Regular cardiac myocyte (primary cell): ENCODE results near the gene KCNC1. TPM values are rescaled to one million over a fixed set of nuclear protein-coding genes. Genes with fewer than 3 reads are reported as not detected.

Experiments used
- total RNA-seq: library from RNA; depleted of rRNA; stranded (reverse); fragments of >200 nt; gene quantifications from 2 replicates; pipeline ENCODE4 v1.2.3, GENCODE V29; 2014

KCNC1 gene
- total RNA-seq = not detected in 2 replicates

GRCh38 chr11:17734418-17734911, at the start of gene KCNC1:
TSS of gene KCNC1 (plus strand) at chr11:17734781. CDS start at chr11:17736003, 1,222 bp downstream.

DNA sequence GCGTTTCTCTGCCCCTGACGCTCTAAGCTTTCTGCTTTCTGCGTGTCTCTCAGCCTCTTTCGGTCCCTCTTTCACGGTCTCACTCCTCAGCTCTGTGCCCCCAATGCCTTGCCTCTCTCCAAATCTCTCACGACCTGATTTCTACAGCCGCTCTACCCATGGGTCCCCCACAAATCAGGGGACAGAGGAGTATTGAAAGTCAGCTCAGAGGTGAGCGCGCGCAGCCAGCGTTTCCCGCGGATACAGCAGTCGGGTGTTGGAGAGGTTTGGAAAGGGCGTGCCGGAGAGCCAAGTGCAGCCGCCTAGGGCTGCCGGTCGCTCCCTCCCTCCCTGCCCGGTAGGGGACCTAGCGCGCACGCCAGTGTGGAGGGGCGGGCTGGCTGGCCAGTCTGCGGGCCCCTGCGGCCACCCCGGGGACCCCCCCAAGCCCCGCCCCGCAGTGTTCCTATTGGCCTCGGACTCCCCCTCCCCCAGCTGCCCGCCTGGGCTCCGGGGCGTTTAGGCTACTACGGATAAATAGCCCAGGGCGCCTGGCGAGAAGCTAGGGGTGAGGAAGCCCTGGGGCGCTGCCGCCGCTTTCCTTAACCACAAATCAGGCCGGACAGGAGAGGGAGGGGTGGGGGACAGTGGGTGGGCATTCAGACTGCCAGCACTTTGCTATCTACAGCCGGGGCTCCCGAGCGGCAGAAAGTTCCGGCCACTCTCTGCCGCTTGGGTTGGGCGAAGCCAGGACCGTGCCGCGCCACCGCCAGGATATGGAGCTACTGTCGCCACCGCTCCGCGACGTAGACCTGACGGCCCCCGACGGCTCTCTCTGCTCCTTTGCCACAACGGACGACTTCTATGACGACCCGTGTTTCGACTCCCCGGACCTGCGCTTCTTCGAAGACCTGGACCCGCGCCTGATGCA, 15.3 kb upstream of the KCNC1 start, which contains the start of gene MYOD1:
Gene MYOD1 (plus strand): TSS at position 544 of the 910 bp plus-strand sequence. CDS start 212 bp downstream, at position 756.

Other genes with a start within 250 kb of the KCNC1 start
- not detected in 2 replicates for gene USH1C, start 190.4 kb upstream of the KCNC1 start, total RNA-seq
- not detected in 2 replicates for gene OTOG, start 187.5 kb upstream of the KCNC1 start, total RNA-seq
- gene MYOD1, start 15.2 kb upstream of the KCNC1 start, total RNA-seq = not detected in 2 replicates